Liver (tissue), 9 donors: Measurements from ENCODE around the gene RTN4R. TPM values are rescaled to one million over a fixed set of nuclear protein-coding genes. Genes with fewer than 3 reads are reported as not detected.
A peak's percentile ranks its signal among the peaks of the same experiment; 100 is the strongest.
"Not testable (repeated sequence)": the region's sequence is repeated elsewhere in the genome, so short reads cannot be mapped to it uniquely, and the experiment has no call there.

ENCODE experiments used
- DNase-seq: peaks from one replicate; pipeline ENCODE4 v3.0.0-alpha.2; 2017; ENCODE audit warnings: low spot score
- H3K27ac ChIP-seq, 2 donors: one replicate each; pipeline ENCODE4 v1.7.0; 2013; ENCODE audit warnings: inconsistent platforms in 2 of 2, low read length in 2 of 2, control low read depth in 1 of 2, low read depth in 1 of 2, mild to moderate bottlenecking in 1 of 2
- H3K27me3 ChIP-seq, 4 donors: one replicate each; pipeline versions ENCODE4 v1.6.1 to v1.7.0; 2013; ENCODE audit warnings: low read length in 3 of 4, inconsistent platforms in 1 of 4, mild to moderate bottlenecking in 1 of 4, moderate library complexity in 1 of 4; ENCODE audit not compliant: control insufficient read depth in 4 of 4, insufficient read depth in 4 of 4
- H3K36me3 ChIP-seq, 4 donors: one replicate each; pipeline versions ENCODE4 v1.6.1 to v1.7.0; 2013; ENCODE audit warnings: low read length in 3 of 4, mild to moderate bottlenecking in 3 of 4, low read depth in 1 of 4, moderate library complexity in 1 of 4; ENCODE audit not compliant: control insufficient read depth in 4 of 4, insufficient read depth in 3 of 4
- H3K4me1 ChIP-seq, 4 donors: one replicate each; pipeline versions ENCODE4 v1.6.1 to v1.7.0; 2013; ENCODE audit warnings: low read length in 3 of 4, mild to moderate bottlenecking in 3 of 4, moderate library complexity in 1 of 4; ENCODE audit not compliant: control insufficient read depth in 4 of 4, insufficient read depth in 4 of 4
- H3K4me3 ChIP-seq, 3 donors: one replicate each; pipeline versions ENCODE4 v1.6.1 to v1.7.0; 2013; ENCODE audit warnings: low read length in 3 of 3, control low read depth in 1 of 3, low read depth in 1 of 3, mild to moderate bottlenecking in 1 of 3
- H3K9ac ChIP-seq, 2 donors: one replicate each; pipeline ENCODE4 v1.7.0; 2013; ENCODE audit warnings: low read length in 2 of 2, mild to moderate bottlenecking in 2 of 2, moderate library complexity in 2 of 2, control low read depth in 1 of 2, low read depth in 1 of 2
- H3K9me3 ChIP-seq, 4 donors: one replicate each; pipeline versions ENCODE4 v1.6.1 to v1.7.0; 2013; ENCODE audit warnings: low read length in 3 of 4; ENCODE audit not compliant: control insufficient read depth in 4 of 4
- EGR1 ChIP-seq, 2 donors: IDR thresholded peaks; 2 replicates each; pipeline ENCODE4 v1.6.1; 2016 to 2018; ENCODE audit warnings: antibody characterized with exemption in 2 of 2, low read depth in 2 of 2
- FOXA2 ChIP-seq: IDR thresholded peaks from 2 replicates; pipeline ENCODE4 v1.6.1; 2016; ENCODE audit warnings: antibody characterized with exemption
- HNF4A ChIP-seq, 2 donors: conservative IDR thresholded peaks; 2 replicates each; pipeline ENCODE4 v1.6.1; 2016; ENCODE audit warnings: antibody characterized with exemption in 2 of 2, mild to moderate bottlenecking in 2 of 2
- RAD21 ChIP-seq, 2 donors: IDR thresholded peaks; 2 replicates each; pipeline ENCODE4 v1.6.1; 2016; ENCODE audit warnings: antibody characterized with exemption in 2 of 2, mild to moderate bottlenecking in 2 of 2
- REST ChIP-seq: IDR thresholded peaks from 2 replicates; pipeline ENCODE4 v1.6.1; 2016; ENCODE audit warnings: antibody characterized with exemption, mild to moderate bottlenecking
- RXRA ChIP-seq, 2 donors: IDR thresholded peaks; 2 replicates each; pipeline ENCODE4 v1.6.1; 2017 to 2018; ENCODE audit warnings: antibody characterized with exemption in 2 of 2, mild to moderate bottlenecking in 1 of 2
- SP1 ChIP-seq: IDR thresholded peaks from 2 replicates; pipeline ENCODE4 v1.6.1; 2018; ENCODE audit warnings: antibody characterized with exemption, mild to moderate bottlenecking
- WGBS: extraction: QIAGEN DNeasy Blood & Tissue Kit; methylation state at CpG from one replicate; pipeline ENCODE4 v1.1.7; 2013; 5-methylcytosine and 5-hydroxymethylcytosine counted together
- polyA plus RNA-seq, 2 donors: library from polyadenylated mRNA; stranded (reverse) in 1 of 2; unstranded in 1 of 2; fragments of 200-250 nt in 1 of 2; fragments of >200 nt in 1 of 2; fragmentation: Nextera tagmentation in 1 of 2; extraction: Ambion mirVana in 1 of 2; gene quantifications; one replicate each; pipeline versions ENCODE4 v1.2.1 to v1.2.3, GENCODE V29; 2013 to 2015
- total RNA-seq, 2 donors: library from RNA; depleted of rRNA; stranded (reverse); fragments of >200 nt; gene quantifications; one replicate each; pipeline ENCODE4 v1.2.3, GENCODE V29; 2014
- donor health status: healthy.
- donor health status: healthy.
- donor health status: healthy.
- donor health status: healthy.
- donor health status: healthy.

Gene RTN4R
- total and polyA plus RNA-seq, 4 donors, result 0.33 to 10.4 (median 1.1) TPM

DNA sequence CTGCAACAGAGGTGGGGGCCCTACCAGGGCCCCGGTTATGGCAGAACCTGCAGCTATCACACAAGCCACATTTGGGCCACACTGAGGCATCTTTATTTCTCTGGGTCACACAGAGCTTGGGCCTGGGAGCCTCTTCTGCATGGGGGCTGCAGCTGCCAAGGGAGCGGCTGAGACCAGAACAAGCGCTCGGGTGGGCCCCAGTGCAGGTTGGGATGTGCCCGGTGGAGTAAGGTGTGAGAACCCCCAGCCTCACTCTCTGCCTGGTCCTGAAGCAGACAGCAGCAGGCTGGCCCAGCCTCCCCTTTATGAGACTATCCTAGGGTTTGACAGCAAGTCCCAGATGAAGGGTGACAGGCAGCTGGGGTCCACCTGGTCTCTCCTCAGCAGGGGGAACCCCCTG lies 46.1 kb upstream of the RTN4R start:
- H3K36me3 ChIP-seq, H3K27me3 ChIP-seq, DNase-seq, H3K27ac ChIP-seq, H3K9me3 ChIP-seq, H3K9ac ChIP-seq, H3K4me3 ChIP-seq: not testable (repeated sequence)
- H3K4me1 ChIP-seq, result peaks cover 11 to 65% (median 56%) of the 10 kb centered on the region in 4 donors
- 89% methylated on average over 5 of the region's 5 CpGs for WGBS
- TF ChIP-seq SP1, result peak; percentile 12

DNA sequence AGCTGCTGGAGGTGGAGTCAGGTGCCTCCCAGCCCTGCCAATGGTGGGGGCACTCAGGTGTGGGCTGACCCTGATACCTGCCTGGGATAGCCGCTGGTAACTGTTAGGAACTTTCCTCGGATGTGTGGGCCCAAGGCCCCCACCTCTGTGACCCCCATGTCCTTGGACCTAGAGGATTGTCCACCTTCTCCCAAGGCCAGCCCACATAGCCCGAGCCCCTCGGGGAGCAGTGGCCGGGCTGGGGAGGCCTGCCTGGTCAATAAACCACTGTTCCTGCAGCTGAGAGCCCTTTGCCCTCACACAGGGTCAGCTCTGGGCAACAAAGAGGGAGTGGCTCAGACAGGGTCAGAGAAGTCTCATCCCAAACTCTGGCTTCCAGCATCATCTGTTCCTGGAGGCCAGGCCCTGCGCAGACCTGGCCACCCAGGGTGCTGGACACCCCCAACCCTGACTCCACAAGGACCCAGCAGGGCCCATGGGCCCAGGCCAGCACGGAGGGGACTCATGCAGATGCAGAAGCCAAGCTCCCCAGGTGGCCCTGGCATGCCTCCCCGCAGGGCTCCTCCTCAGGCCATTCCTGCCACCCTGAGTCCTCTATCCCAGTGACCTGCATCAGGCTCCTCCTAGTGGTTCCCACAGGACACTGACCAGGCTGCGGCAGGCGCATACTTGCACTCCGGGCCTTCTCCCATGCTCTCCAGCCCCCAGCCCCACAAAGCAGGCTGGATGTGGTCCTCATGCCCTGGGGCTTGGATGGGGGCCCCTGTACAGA lies 45.4 kb upstream of the RTN4R start:
- H3K4me3 ChIP-seq, DNase-seq, H3K27me3 ChIP-seq, H3K9me3 ChIP-seq, H3K36me3 ChIP-seq, H3K9ac ChIP-seq: not testable (repeated sequence)
- WGBS, result 35% methylated on average over 10 of the region's 11 CpGs
- Histone ChIP-seq H3K27ac (peak overlapping the region in 1 of 2 donors; percentile 35), H3K4me1 (peaks cover 10 to 58% (median 48%) of the 10 kb centered on the region in 4 donors)
- TF ChIP-seq SP1 (peak; percentile 66), HNF4A (conservative IDR thresholded peaks at IDR 0.05) (peak; percentile 52 to 55), REST (peak; percentile 36), FOXA2 (peak; percentile 7), RAD21 (IDR thresholded peaks at IDR 0.05) (peak; percentile 14 to 27), RXRA (IDR thresholded peaks at IDR 0.05) (peak; percentile 70 to 75)

DNA sequence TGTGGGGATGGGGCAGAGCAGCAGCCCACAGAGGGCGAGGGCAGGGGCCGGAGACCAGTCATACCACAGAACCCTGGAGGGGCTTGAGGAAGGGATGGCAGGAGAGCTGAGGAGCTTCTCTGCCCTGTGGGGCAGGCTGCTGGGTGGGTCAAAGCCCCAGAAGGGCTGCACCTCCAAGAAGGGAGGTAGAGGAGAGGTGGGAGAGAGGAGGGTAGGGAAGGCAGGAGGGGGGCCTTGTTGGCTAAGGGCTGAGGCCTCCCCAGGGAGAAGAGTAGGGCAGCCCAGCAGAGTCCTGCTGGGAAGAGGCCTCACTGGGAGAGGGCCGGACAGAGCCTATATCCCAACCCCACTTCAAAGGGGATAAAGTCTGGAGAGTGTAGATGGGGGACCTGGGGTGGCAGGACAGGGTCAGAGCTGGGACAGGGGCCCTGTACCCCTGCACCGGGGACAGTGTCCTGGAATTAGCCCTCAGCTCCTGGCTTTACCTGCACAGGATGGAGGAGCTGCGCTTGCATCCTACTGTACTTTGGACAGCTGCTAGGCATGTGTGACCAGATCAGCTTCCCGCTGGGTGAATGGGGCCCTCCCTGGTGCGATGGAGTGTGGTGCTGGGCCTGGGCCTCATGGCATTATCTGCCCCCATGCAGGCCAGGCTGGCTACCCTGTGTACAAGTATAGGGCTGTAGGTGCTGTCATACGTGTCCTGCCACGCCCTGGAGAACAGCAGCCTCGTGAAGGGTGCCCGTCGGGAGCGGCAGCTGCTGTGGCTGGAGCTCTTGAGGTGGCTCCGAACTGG lies 44.5 kb upstream of the RTN4R start:
- 70% methylated on average over 14 of the region's 14 CpGs for WGBS
- Histone ChIP-seq H3K9ac (no peak overlapping the region), H3K27ac (no peak overlapping the region), H3K4me3 (no peak overlapping the region), H3K4me1 (peaks cover 10 to 50% (median 41%) of the 10 kb centered on the region in 4 donors), H3K9me3 (no peaks in the 10 kb centered on the region), H3K27me3 (no peaks in the 10 kb centered on the region), H3K36me3 (peaks cover 0 to 3% (median 0%) of the 10 kb centered on the region in 4 donors)
- no peak for DNase-seq
- peak in 1 of 2 donors; percentile 55 for TF ChIP-seq HNF4A (conservative IDR thresholded peaks at IDR 0.05)
- TF ChIP-seq RXRA (IDR thresholded peaks at IDR 0.05), result peak in 1 of 2 donors; percentile 20
- no peak for TF ChIP-seq EGR1 (IDR thresholded peaks at IDR 0.05; ENCODE audit: low read depth in 2 of 2)

GRCh38 chr22:20311249-20312062 lies 43.3 kb upstream of the RTN4R start:
- not testable (repeated sequence) for H3K27ac ChIP-seq, H3K36me3 ChIP-seq, H3K27me3 ChIP-seq, H3K4me3 ChIP-seq, H3K9me3 ChIP-seq, DNase-seq, H3K9ac ChIP-seq
- 84% methylated on average over 17 of the region's 20 CpGs for WGBS
- H3K4me1 ChIP-seq, result peaks cover 10 to 39% (median 30%) of the 10 kb centered on the region in 4 donors

- 95% methylated on average over 6 of the region's 6 CpGs for WGBS
Observed at GRCh38 chr22:20310773-20311172, 42.7 kb upstream of the RTN4R start.

More at GRCh38 chr22:20310773-20311172, 42.7 kb upstream of the RTN4R start:
- not testable (repeated sequence) for H3K9me3 ChIP-seq, H3K4me3 ChIP-seq, H3K36me3 ChIP-seq, DNase-seq, H3K9ac ChIP-seq, H3K27me3 ChIP-seq, H3K27ac ChIP-seq
- peaks cover 3 to 32% (median 26%) of the 10 kb centered on the region in 4 donors for H3K4me1 ChIP-seq
